ENCODE data around the gene TRPC4. TPM values are rescaled to one million over a fixed set of nuclear protein-coding genes. Genes with fewer than 3 reads are reported as not detected.

The TRPC4 gene
- polyA plus RNA-seq, 2 of the 4 experiments (the other 2 are of a cell fraction) = 0.04 to 0.05 TPM

- Histone ChIP-seq H3K4me2 (no peak overlapping the region), H3K9me3 (no peaks in the 10 kb centered on the region), H3K4me3 (no peak overlapping the region), H3K4me1 (no peaks in the 10 kb centered on the region), H3K27ac (no peak overlapping the region)
- CTCF ChIA-PET = no interaction called here
- TF ChIP-seq RNF2 (IDR thresholded peaks at IDR 0.05; ENCODE audit: borderline replicate concordance, low read depth) = no peak
- TF ChIP-seq HOXB5 (CRISPR knock-in tag; IDR thresholded peaks at IDR 0.05) = no peak
- TF ChIP-seq ZC3H11A (IDR thresholded peaks at IDR 0.05) = no peak
- TF ChIP-seq PBX3 (IDR thresholded peaks at IDR 0.05) = no peak
- no peak for TF ChIP-seq TP53 (CRISPR knock-in tag; IDR thresholded peaks at IDR 0.05)
- no peak for TF ChIP-seq PHF8 (IDR thresholded peaks at IDR 0.05; ENCODE audit: borderline replicate concordance, low read depth)
- no peak for TF ChIP-seq E2F6 (IDR thresholded peaks at IDR 0.05; ENCODE audit: borderline replicate concordance, low read depth)
- TF ChIP-seq CHD2 (IDR thresholded peaks at IDR 0.05; ENCODE audit: low read length, partially characterized antibody) = no peak
- no peak for TF ChIP-seq JUN (IDR thresholded peaks at IDR 0.05)
- no peak for TF ChIP-seq RARB (CRISPR knock-in tag; IDR thresholded peaks at IDR 0.05)
- TF ChIP-seq POLR2A (IDR thresholded peaks at IDR 0.05; ENCODE audit: low read length) = no peak
- no peak for TF ChIP-seq MYC (IDR thresholded peaks at IDR 0.05; ENCODE audit: borderline replicate concordance, low read length)
- no peak for TF ChIP-seq FOSL2 (IDR thresholded peaks at IDR 0.05)
- TF ChIP-seq FOSL2 (CRISPR knock-in tag; IDR thresholded peaks at IDR 0.05) = no peak
- TF ChIP-seq KDM5A (IDR thresholded peaks at IDR 0.05) = no peak
- no peak for TF ChIP-seq CBX8 (IDR thresholded peaks at IDR 0.05)
- no peak for TF ChIP-seq HES2 (IDR thresholded peaks at IDR 0.05)
- TF ChIP-seq GATA3 (IDR thresholded peaks at IDR 0.05; ENCODE audit: borderline replicate concordance) = no peak
- TF ChIP-seq TFCP2L1 (CRISPR knock-in tag; IDR thresholded peaks at IDR 0.05) = no peak
- no peak for TF ChIP-seq EHF (CRISPR knock-in tag; IDR thresholded peaks at IDR 0.05)
- no peak for TF ChIP-seq ZNF302 (CRISPR knock-in tag; IDR thresholded peaks at IDR 0.05)
- POLR2A ChIA-PET = no interaction called here
- WGBS (ENCODE audit: missing lambda C conversion rate) = 44% methylated on average over 1 of the region's 1 CpG
- no peak for FAIRE-seq
- ATAC-seq = no peak
- no peak for DNase-seq (ENCODE audit: low read depth in 1 of 2, low spot score in 1 of 2)
These were observed 81.2 kb downstream of the TRPC4 start for GRCh38 chr13:37788346-37788745.

GRCh38 chr13:37777676-37778075, 91.9 kb downstream of the TRPC4 start:
- no peak for TF ChIP-seq FOSB (CRISPR knock-in tag; IDR thresholded peaks at IDR 0.05)
- TF ChIP-seq ELK1 (IDR thresholded peaks at IDR 0.05; ENCODE audit: low read depth, low read length) = no peak
- TF ChIP-seq CHD2 (IDR thresholded peaks at IDR 0.05; ENCODE audit: low read length, partially characterized antibody) = no peak
- TF ChIP-seq HOXA7 (CRISPR knock-in tag; IDR thresholded peaks at IDR 0.05) = no peak
- no peak for TF ChIP-seq JUN (IDR thresholded peaks at IDR 0.05)
- TF ChIP-seq HES2 (IDR thresholded peaks at IDR 0.05) = no peak
- TF ChIP-seq CBX8 (IDR thresholded peaks at IDR 0.05) = no peak
- no peak for TF ChIP-seq HMGXB4 (CRISPR knock-in tag; IDR thresholded peaks at IDR 0.05; ENCODE audit: borderline replicate concordance)
- TF ChIP-seq HEYL (CRISPR knock-in tag; IDR thresholded peaks at IDR 0.05) = no peak
- no peak for TF ChIP-seq HDAC2 (IDR thresholded peaks at IDR 0.05)
- no peak for TF ChIP-seq ZNF302 (CRISPR knock-in tag; IDR thresholded peaks at IDR 0.05)
- no peak for TF ChIP-seq FOSL2 (IDR thresholded peaks at IDR 0.05)
- no peak for TF ChIP-seq FOSL2 (CRISPR knock-in tag; IDR thresholded peaks at IDR 0.05)
- no peak for TF ChIP-seq RARB (CRISPR knock-in tag; IDR thresholded peaks at IDR 0.05)
- TF ChIP-seq HOXB5 (CRISPR knock-in tag; IDR thresholded peaks at IDR 0.05) = no peak
- no peak for DNase-seq (ENCODE audit: low read depth in 1 of 2, low spot score in 1 of 2)
- Histone ChIP-seq H3K27ac (no peak overlapping the region), H3K4me3 (no peak overlapping the region), H3K4me2 (no peak overlapping the region), H3K4me1 (no peaks in the 10 kb centered on the region), H3K9me3 (no peaks in the 10 kb centered on the region)
- FAIRE-seq = no peak
- ChIA-PET POLR2A (no interaction called here), CTCF (no interaction called here)
- no peak for ATAC-seq

Data from A549 (cell line).